SK-N-SH (cell line): Measurements from ENCODE around the gene KY.
A peak's percentile ranks its signal among the peaks of the same experiment; 100 is the strongest.

ENCODE experiments used
- EZH2phosphoT487 ChIP-seq: fragments of 200-600 bp; sonication (generic); IDR thresholded peaks from 2 replicates; pipeline ENCODE4 v1.6.1; 2017; ENCODE audit warnings: low read depth, mixed run types, mild to moderate bottlenecking, antibody characterized with exemption, moderate library complexity, borderline replicate concordance
- FOXJ3 ChIP-seq: sonication (generic); formaldehyde crosslinking; IDR thresholded peaks from 2 replicates; pipeline ENCODE4 v1.5.1; 2020; ENCODE audit warnings: mild to moderate bottlenecking, missing genetic modification reagents
- FOXM1 ChIP-seq: IDR thresholded peaks from 2 replicates; pipeline ENCODE4 v1.4.0; 2012; ENCODE audit warnings: low read depth, mild to moderate bottlenecking
- GABPA ChIP-seq: IDR thresholded peaks from 2 replicates; pipeline ENCODE4 v1.4.0; 2012; ENCODE audit warnings: low read depth, mild to moderate bottlenecking
- POLR2AphosphoS5 ChIP-seq: IDR thresholded peaks from 2 replicates; pipeline ENCODE4 v1.6.1; 2012; ENCODE audit warnings: low read depth, low read length
- RAD21 ChIP-seq: IDR thresholded peaks from 2 replicates; pipeline ENCODE4 v1.6.1; 2012; ENCODE audit warnings: mild to moderate bottlenecking, low read length
- RCOR1 ChIP-seq: fragments of 150-350 bp; IDR thresholded peaks from 2 replicates; pipeline ENCODE4 v1.6.1; 2017; ENCODE audit warnings: antibody characterized with exemption, low read length
- YY1 ChIP-seq: IDR thresholded peaks from 2 replicates; pipeline ENCODE4 v1.4.0; 2012; ENCODE audit warnings: low read depth, mild to moderate bottlenecking
- TF ChIP-seq, protein P1 (sequence below): fragments of 200-600 bp; sonication (generic); IDR thresholded peaks from 2 replicates; pipeline ENCODE4 v1.6.1; 2017; ENCODE audit warnings: antibody characterized with exemption, mild to moderate bottlenecking, moderate library complexity
- TF ChIP-seq, protein P2 (sequence below): IDR thresholded peaks from 2 replicates; pipeline ENCODE4 v1.4.0; 2012; ENCODE audit warnings: low read depth
- TF ChIP-seq, protein P3 (sequence below): fragments of 150-350 bp; IDR thresholded peaks from 2 replicates; pipeline ENCODE4 v1.6.1; 2016; ENCODE audit warnings: mild to moderate bottlenecking, low read depth, low read length

DNA sequence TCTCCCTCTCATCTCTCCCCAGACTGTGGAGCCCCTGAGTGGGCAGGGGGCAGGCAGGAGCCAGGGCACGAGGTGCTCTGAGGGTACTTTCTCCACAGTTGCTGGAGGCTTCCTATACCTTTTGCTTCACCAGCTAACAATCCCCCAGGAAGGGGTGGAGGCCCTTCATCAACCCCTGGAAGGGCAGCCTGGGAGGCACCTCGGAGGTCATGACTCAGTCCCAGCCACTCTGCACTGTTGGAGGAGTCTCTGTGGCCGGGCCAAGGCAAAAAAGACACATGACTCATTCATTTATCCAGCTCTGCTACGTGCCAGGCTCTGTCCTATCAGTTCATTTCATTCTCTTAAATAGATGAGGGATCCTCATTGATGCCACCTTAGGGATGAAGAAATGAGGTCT, 15.6 kb upstream of the KY start:
- TF ChIP-seq POLR2AphosphoS5 (peak; percentile 14; the same call in 1 of the 2 replicates), FOXM1 (no peak), YY1 (no peak), EZH2phosphoT487 (no peak), RCOR1 (no peak), GABPA (no peak), RAD21 (no peak), FOXJ3 (CRISPR knock-in tag) (no peak)
- TF ChIP-seq, protein P1, sequence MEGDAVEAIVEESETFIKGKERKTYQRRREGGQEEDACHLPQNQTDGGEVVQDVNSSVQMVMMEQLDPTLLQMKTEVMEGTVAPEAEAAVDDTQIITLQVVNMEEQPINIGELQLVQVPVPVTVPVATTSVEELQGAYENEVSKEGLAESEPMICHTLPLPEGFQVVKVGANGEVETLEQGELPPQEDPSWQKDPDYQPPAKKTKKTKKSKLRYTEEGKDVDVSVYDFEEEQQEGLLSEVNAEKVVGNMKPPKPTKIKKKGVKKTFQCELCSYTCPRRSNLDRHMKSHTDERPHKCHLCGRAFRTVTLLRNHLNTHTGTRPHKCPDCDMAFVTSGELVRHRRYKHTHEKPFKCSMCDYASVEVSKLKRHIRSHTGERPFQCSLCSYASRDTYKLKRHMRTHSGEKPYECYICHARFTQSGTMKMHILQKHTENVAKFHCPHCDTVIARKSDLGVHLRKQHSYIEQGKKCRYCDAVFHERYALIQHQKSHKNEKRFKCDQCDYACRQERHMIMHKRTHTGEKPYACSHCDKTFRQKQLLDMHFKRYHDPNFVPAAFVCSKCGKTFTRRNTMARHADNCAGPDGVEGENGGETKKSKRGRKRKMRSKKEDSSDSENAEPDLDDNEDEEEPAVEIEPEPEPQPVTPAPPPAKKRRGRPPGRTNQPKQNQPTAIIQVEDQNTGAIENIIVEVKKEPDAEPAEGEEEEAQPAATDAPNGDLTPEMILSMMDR, result no peak
- TF ChIP-seq, protein P2, sequence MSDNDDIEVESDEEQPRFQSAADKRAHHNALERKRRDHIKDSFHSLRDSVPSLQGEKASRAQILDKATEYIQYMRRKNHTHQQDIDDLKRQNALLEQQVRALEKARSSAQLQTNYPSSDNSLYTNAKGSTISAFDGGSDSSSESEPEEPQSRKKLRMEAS, result no peak
- TF ChIP-seq, protein P3, sequence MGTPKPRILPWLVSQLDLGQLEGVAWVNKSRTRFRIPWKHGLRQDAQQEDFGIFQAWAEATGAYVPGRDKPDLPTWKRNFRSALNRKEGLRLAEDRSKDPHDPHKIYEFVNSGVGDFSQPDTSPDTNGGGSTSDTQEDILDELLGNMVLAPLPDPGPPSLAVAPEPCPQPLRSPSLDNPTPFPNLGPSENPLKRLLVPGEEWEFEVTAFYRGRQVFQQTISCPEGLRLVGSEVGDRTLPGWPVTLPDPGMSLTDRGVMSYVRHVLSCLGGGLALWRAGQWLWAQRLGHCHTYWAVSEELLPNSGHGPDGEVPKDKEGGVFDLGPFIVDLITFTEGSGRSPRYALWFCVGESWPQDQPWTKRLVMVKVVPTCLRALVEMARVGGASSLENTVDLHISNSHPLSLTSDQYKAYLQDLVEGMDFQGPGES, result no peak
